Measurements from ENCODE around the gene RBM24.

RBM24 gene

DNA sequence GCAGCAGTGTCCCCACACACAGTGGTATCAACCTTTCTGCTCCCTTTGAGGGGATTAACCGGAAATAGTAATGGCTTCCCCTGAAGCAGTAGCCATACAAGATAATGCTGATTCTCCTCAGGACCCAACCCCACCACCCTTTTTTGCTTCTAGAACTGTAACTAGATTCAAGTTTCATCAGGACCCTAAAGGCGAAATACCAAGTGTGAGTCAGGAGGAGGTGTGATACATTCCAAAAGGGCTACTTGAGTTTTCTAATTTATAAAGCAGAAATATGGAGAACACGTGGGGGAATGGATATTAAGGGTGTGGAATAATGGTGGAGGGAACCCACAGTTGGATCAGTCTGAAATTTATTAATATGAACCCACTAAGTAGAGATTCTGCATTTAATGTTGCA lies 60.7 kb downstream of the RBM24 start:
- no peak for DNase-seq (ENCODE audit: low read depth)

- DNase-seq (ENCODE audit: low read depth), result no peak
Measured at GRCh38 chr6:17343215-17343614, 62.1 kb downstream of the RBM24 start.

All from activated T-helper 9 cell treated with anti-CD3 and anti-CD28 coated beads, Interleukin-2, amount 50 U/mL, for 16 hours (primary cell).